ENCODE data around the gene AACS. TPM values are rescaled to one million over a fixed set of nuclear protein-coding genes. Genes with fewer than 3 reads are reported as not detected.

Gene AACS
- total and polyA plus RNA-seq, 8 donors = 15.0 to 56.5 (median 25.1) TPM

GRCh38 chr12:125169451-125169850 is 104.2 kb downstream of the AACS start:
- 43 to 71% (median 56%) methylated on average over 2 of the region's 2 CpGs for WGBS, 5 donors
- no peak overlapping the region for H3K27ac ChIP-seq
- H3K4me1 ChIP-seq = no peaks in the 10 kb centered on the region
- H3K27me3 ChIP-seq = peaks cover 0 to 11% (median 0%) of the 10 kb centered on the region in 3 donors
- no peak overlapping the region for H3K4me3 ChIP-seq
- no peaks in the 10 kb centered on the region for H3K36me3 ChIP-seq
- H3K9me3 ChIP-seq = peaks cover 0 to 14% (median 6%) of the 10 kb centered on the region in 4 donors
- no peak for TF ChIP-seq POLR2A (IDR thresholded peaks at IDR 0.05)
- no peak for TF ChIP-seq POLR2AphosphoS5 (IDR thresholded peaks at IDR 0.05)
- TF ChIP-seq CTCF (IDR thresholded peaks at IDR 0.05) = no peak
- no peak for TF ChIP-seq EP300 (IDR thresholded peaks at IDR 0.05)
- intact Hi-C loops (cut with DNase I; ENCODE audit: low total_unique reads) = no loop called here
- no peak for DNase-seq

- TF ChIP-seq EP300 (IDR thresholded peaks at IDR 0.05) (no peak), POLR2AphosphoS5 (IDR thresholded peaks at IDR 0.05) (no peak)
- peaks cover 0 to 14% (median 8%) of the 10 kb centered on the region in 4 donors for H3K9me3 ChIP-seq
- no peak overlapping the region for H3K4me3 ChIP-seq
- H3K27ac ChIP-seq = no peak overlapping the region
- no peak for DNase-seq
- no peaks in the 10 kb centered on the region for H3K4me1 ChIP-seq
- intact Hi-C loops (cut with DNase I; ENCODE audit: low total_unique reads) = no loop called here
- peaks cover 0 to 16% (median 0%) of the 10 kb centered on the region in 3 donors for H3K27me3 ChIP-seq
- WGBS, 5 donors = 76 to 87% (median 84%) methylated on average over 8 of the region's 8 CpGs
- no peaks in the 10 kb centered on the region for H3K36me3 ChIP-seq
Measured at GRCh38 chr12:125169870-125170269, 104.6 kb downstream of the AACS start.

GRCh38 chr12:125171267-125171666 is 106.0 kb downstream of the AACS start:
- Histone ChIP-seq H3K27me3 (peaks cover 0 to 18% (median 0%) of the 10 kb centered on the region in 3 donors), H3K27ac (no peak overlapping the region), H3K4me1 (no peaks in the 10 kb centered on the region), H3K4me3 (no peak overlapping the region), H3K36me3 (no peaks in the 10 kb centered on the region), H3K9me3 (peaks cover 0 to 21% (median 10%) of the 10 kb centered on the region in 4 donors)
- 51 to 75% (median 67%) methylated on average over 3 of the region's 3 CpGs for WGBS, 5 donors
- intact Hi-C loops (cut with DNase I; ENCODE audit: low total_unique reads) = no loop called here
- TF ChIP-seq POLR2AphosphoS5 (IDR thresholded peaks at IDR 0.05) (no peak), EP300 (IDR thresholded peaks at IDR 0.05) (no peak), POLR2A (IDR thresholded peaks at IDR 0.05) (no peak), CTCF (IDR thresholded peaks at IDR 0.05) (no peak)
- DNase-seq = no peak

- no peak for TF ChIP-seq POLR2AphosphoS5 (IDR thresholded peaks at IDR 0.05)
- DNase-seq = no peak
- no peak overlapping the region for H3K27ac ChIP-seq
- no peaks in the 10 kb centered on the region for H3K4me1 ChIP-seq
- intact Hi-C loops (cut with DNase I; ENCODE audit: low total_unique reads) = no loop called here
- peaks cover 0 to 21% (median 9%) of the 10 kb centered on the region in 4 donors for H3K9me3 ChIP-seq
- H3K27me3 ChIP-seq = peaks cover 0 to 25% (median 0%) of the 10 kb centered on the region in 3 donors
- H3K4me3 ChIP-seq = no peak overlapping the region
- 71 to 80% (median 75%) methylated on average over 9 of the region's 9 CpGs for WGBS, 5 donors
- H3K36me3 ChIP-seq = no peaks in the 10 kb centered on the region
Measured at GRCh38 chr12:125172231-125172850, 107.1 kb downstream of the AACS start.

GRCh38 chr12:125175576-125175975 is 110.3 kb downstream of the AACS start:
- H3K4me3 ChIP-seq = no peak overlapping the region
- DNase-seq = no peak
- H3K27ac ChIP-seq = no peak overlapping the region
- no peak for TF ChIP-seq POLR2A (IDR thresholded peaks at IDR 0.05)
- no peak for TF ChIP-seq EP300 (IDR thresholded peaks at IDR 0.05)
- TF ChIP-seq CTCF (IDR thresholded peaks at IDR 0.05) = no peak
- no peaks in the 10 kb centered on the region for H3K36me3 ChIP-seq
- no peaks in the 10 kb centered on the region for H3K4me1 ChIP-seq
- peaks cover 0 to 42% (median 0%) of the 10 kb centered on the region in 3 donors for H3K27me3 ChIP-seq
- peaks cover 0 to 12% (median 6%) of the 10 kb centered on the region in 4 donors for H3K9me3 ChIP-seq
- intact Hi-C loops (cut with DNase I; ENCODE audit: low total_unique reads) = no loop called here
